NCI-H748 treated with DMSO at 0.1 percent for 48 hours (cell line): ENCODE measurements around the gene RTL5.
A peak's percentile ranks its signal among the peaks of the same experiment; 100 is the strongest.

Experiments used
- DNase-seq: peaks from one replicate; lab custom pipeline; 2025; lab: John Stamatoyannopoulos, UW

RTL5 gene

GRCh38 chrX:72129661-72130060 lies 2.1 kb downstream of the RTL5 start:
- DNase-seq = no peak

GRCh38 chrX:72128881-72129280 lies 2.8 kb downstream of the RTL5 start:
- no peak for DNase-seq

- DNase-seq = no peak
Observed at GRCh38 chrX:72128183-72128834, 3.4 kb downstream of the RTL5 start.

GRCh38 chrX:72127332-72127731 lies 4.4 kb downstream of the RTL5 start:
- no peak for DNase-seq

GRCh38 chrX:72126539-72127140 lies 5.1 kb downstream of the RTL5 start:
- peak; percentile 50 for DNase-seq

- no peak for DNase-seq
Observed at GRCh38 chrX:72126048-72126415, 5.7 kb downstream of the RTL5 start.

- DNase-seq = no peak
Observed at GRCh38 chrX:72125331-72126047, 6.2 kb downstream of the RTL5 start.

GRCh38 chrX:72124540-72125201 lies 7.0 kb downstream of the RTL5 start:
- DNase-seq = no peak

GRCh38 chrX:72123471-72124185 lies 8.1 kb downstream of the RTL5 start:
- no peak for DNase-seq

GRCh38 chrX:72122621-72123337 lies 8.9 kb downstream of the RTL5 start:
- no peak for DNase-seq

GRCh38 chrX:72121383-72121782 lies 10.3 kb downstream of the RTL5 start:
- DNase-seq = no peak

GRCh38 chrX:72120837-72121236 lies 10.9 kb downstream of the RTL5 start:
- no peak for DNase-seq

- DNase-seq = no peak
Observed at GRCh38 chrX:72117636-72118210, 14.0 kb downstream of the RTL5 start.

GRCh38 chrX:72115380-72115779 lies 16.3 kb downstream of the RTL5 start:
- no peak for DNase-seq

- no peak for DNase-seq
Observed at GRCh38 chrX:72114807-72115206, 16.9 kb downstream of the RTL5 start.

- no peak for DNase-seq
Observed at GRCh38 chrX:72114306-72114705, 17.4 kb downstream of the RTL5 start.

- DNase-seq = no peak
Observed at GRCh38 chrX:72113461-72113860, 18.3 kb downstream of the RTL5 start.

GRCh38 chrX:72110876-72111708 lies 20.6 kb downstream of the RTL5 start:
- DNase-seq = no peak

- no peak for DNase-seq
Observed at GRCh38 chrX:72110051-72110875, 21.5 kb downstream of the RTL5 start.
